Right lobe of liver (tissue), 4 donors: ENCODE results near the gene CLDN22.

ENCODE experiments used
- CTCF ChIP-seq, 4 donors: fragments of 200-600 bp in 3 of 4; fragments of 450-650 bp in 1 of 4; IDR thresholded peaks; one replicate each; pipeline versions ENCODE4 v1.5.1 to v1.8.0; 2016 to 2022; ENCODE audit warnings: antibody characterized with exemption in 4 of 4, mild to moderate bottlenecking in 2 of 4
- POLR2A ChIP-seq: fragments of 450-650 bp; IDR thresholded peaks from one replicate; pipeline ENCODE4 v1.6.1; 2017; ENCODE audit warnings: antibody characterized with exemption, mild to moderate bottlenecking
- donor health status: DM: no; HTN: no; CAD: no.
- donor health status: DM: no; HTN: no; CAD: no.
- donor health status: DM: no; HTN: yes; CAD: no.

DNA sequence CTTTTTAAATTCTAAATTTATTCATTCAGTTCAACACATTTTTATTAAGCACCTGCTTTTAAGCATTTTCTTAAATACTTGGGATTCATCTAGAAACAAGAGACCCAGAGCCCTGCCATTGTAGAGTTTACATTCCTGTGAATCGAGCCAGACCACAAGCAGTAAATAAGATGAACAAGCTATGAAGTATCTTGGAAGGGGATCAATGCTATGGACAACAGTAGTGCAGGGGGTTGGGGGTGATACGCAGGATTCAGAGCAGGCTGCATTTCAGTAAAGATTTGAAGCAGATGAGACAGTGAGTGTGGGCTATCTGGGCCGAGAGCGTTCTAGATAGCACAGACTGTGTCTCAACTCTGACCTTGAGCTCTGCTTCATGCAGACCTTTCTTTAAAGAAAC is 35.1 kb downstream of the CLDN22 start:
- TF ChIP-seq CTCF (IDR thresholded peaks at IDR 0.05) (no peak), POLR2A (no peak)
